SJSA1 (cell line): ENCODE data around the gene PI4K2A. TPM values are rescaled to one million over a fixed set of nuclear protein-coding genes. Genes with fewer than 3 reads are reported as not detected.
"Not testable (repeated sequence)": the region's sequence is repeated elsewhere in the genome, so short reads cannot be mapped to it uniquely, and the experiment has no call there.

Source experiments
- DNase-seq, 2 experiments: peaks; one replicate each; pipeline ENCODE4 v3.0.0-alpha.2; 2015 to 2020; ENCODE audit warnings: low spot score in 2 of 2, low read depth in 1 of 2
- H3K27ac ChIP-seq: fragments of 250-450 bp; sonication (Bioruptor Pico); 2 replicates; pipeline ENCODE4 v1.5.1; 2020; ENCODE audit warnings: mild to moderate bottlenecking, moderate library complexity
- H3K27me3 ChIP-seq: fragments of 250-450 bp; sonication (Bioruptor Pico); replicated peaks from 2 replicates; pipeline ENCODE4 v1.5.1; 2020; ENCODE audit warnings: mild to moderate bottlenecking, moderate library complexity
- H3K36me3 ChIP-seq: fragments of 250-450 bp; sonication (Bioruptor Pico); 2 replicates; pipeline ENCODE4 v1.5.1; 2020; ENCODE audit warnings: mild to moderate bottlenecking
- H3K4me1 ChIP-seq: fragments of 250-450 bp; sonication (Bioruptor Pico); replicated peaks from 2 replicates; pipeline ENCODE4 v1.6.1; 2021; ENCODE audit warnings: mild to moderate bottlenecking
- H3K4me3 ChIP-seq: fragments of 250-450 bp; sonication (Bioruptor Pico); 2 replicates; pipeline ENCODE4 v1.5.1; 2020; ENCODE audit warnings: mild to moderate bottlenecking
- H3K9me3 ChIP-seq: fragments of 250-450 bp; sonication (Bioruptor Pico); replicated peaks from 2 replicates; pipeline ENCODE4 v1.5.1; 2020; ENCODE audit warnings: mild to moderate bottlenecking
- total RNA-seq: library from RNA; depleted of rRNA; stranded (reverse); fragments of >200 nt; shearing (Covaris generic); gene quantifications from 2 replicates; pipeline ENCODE4 v1.2.3, GENCODE V29; 2014

PI4K2A gene
- total RNA-seq, 1 experiment from 2014 or later: 19.6 TPM

- no peaks in the 10 kb centered on the region for H3K27me3 ChIP-seq
- peak in 1 of 2 experiments; percentile 68 for DNase-seq
- no peaks in the 10 kb centered on the region for H3K9me3 ChIP-seq
- no peaks in the 10 kb centered on the region for H3K36me3 ChIP-seq
- peaks cover 45% of the 10 kb centered on the region for H3K4me1 ChIP-seq
- peak overlapping the region; percentile 86 for H3K27ac ChIP-seq
- peak overlapping the region; percentile 54 for H3K4me3 ChIP-seq
Measured at GRCh38 chr10:97687785-97688781, 47.6 kb downstream of the PI4K2A start.

- Histone ChIP-seq H3K27ac (peak overlapping the region; percentile 86), H3K4me3 (no peak overlapping the region), H3K9me3 (no peaks in the 10 kb centered on the region), H3K4me1 (peaks cover 45% of the 10 kb centered on the region), H3K27me3 (no peaks in the 10 kb centered on the region), H3K36me3 (no peaks in the 10 kb centered on the region)
- peak; percentile 72 to 80 for DNase-seq
Measured at GRCh38 chr10:97689559-97690020, 49.1 kb downstream of the PI4K2A start.

- H3K9me3 ChIP-seq: no peaks in the 10 kb centered on the region
- H3K36me3 ChIP-seq: no peaks in the 10 kb centered on the region
- H3K27ac ChIP-seq: peak overlapping the region; percentile 86
- no peak for DNase-seq
- no peak overlapping the region for H3K4me3 ChIP-seq
- peaks cover 44% of the 10 kb centered on the region for H3K4me1 ChIP-seq
- H3K27me3 ChIP-seq: no peaks in the 10 kb centered on the region
Measured at GRCh38 chr10:97690133-97690532, 49.7 kb downstream of the PI4K2A start.

- H3K4me3 ChIP-seq, H3K36me3 ChIP-seq, H3K9me3 ChIP-seq, H3K27ac ChIP-seq, DNase-seq, H3K4me1 ChIP-seq, H3K27me3 ChIP-seq: not testable (repeated sequence)
Measured at GRCh38 chr10:97698072-97698655, 57.7 kb downstream of the PI4K2A start.

GRCh38 chr10:97701438-97702069 is 61.1 kb downstream of the PI4K2A start:
- Histone ChIP-seq H3K4me1 (no peaks in the 10 kb centered on the region), H3K4me3 (no peak overlapping the region), H3K27me3 (no peaks in the 10 kb centered on the region; the same call in 1 of the 2 replicates), H3K9me3 (no peaks in the 10 kb centered on the region), H3K27ac (no peak overlapping the region), H3K36me3 (no peaks in the 10 kb centered on the region)
- peak in 1 of 2 experiments; percentile 65 for DNase-seq

GRCh38 chr10:97703398-97704067 is 63.1 kb downstream of the PI4K2A start:
- no peaks in the 10 kb centered on the region; the same call in 1 of the 2 replicates for H3K27me3 ChIP-seq
- no peaks in the 10 kb centered on the region for H3K36me3 ChIP-seq
- no peaks in the 10 kb centered on the region for H3K9me3 ChIP-seq
- DNase-seq: no peak
- no peak overlapping the region for H3K27ac ChIP-seq
- H3K4me1 ChIP-seq: no peaks in the 10 kb centered on the region
- H3K4me3 ChIP-seq: no peak overlapping the region

GRCh38 chr10:97704341-97704740 is 63.9 kb downstream of the PI4K2A start:
- H3K4me1 ChIP-seq: peaks cover 6% of the 10 kb centered on the region
- H3K27ac ChIP-seq: no peak overlapping the region
- H3K36me3 ChIP-seq: no peaks in the 10 kb centered on the region
- H3K4me3 ChIP-seq: no peak overlapping the region
- H3K9me3 ChIP-seq: no peaks in the 10 kb centered on the region
- H3K27me3 ChIP-seq: no peaks in the 10 kb centered on the region; the same call in 1 of the 2 replicates
- DNase-seq: no peak

GRCh38 chr10:97705006-97705670 is 64.7 kb downstream of the PI4K2A start:
- H3K4me1 ChIP-seq: peaks cover 14% of the 10 kb centered on the region
- no peaks in the 10 kb centered on the region for H3K36me3 ChIP-seq
- no peaks in the 10 kb centered on the region for H3K9me3 ChIP-seq
- no peak overlapping the region for H3K4me3 ChIP-seq
- no peak overlapping the region for H3K27ac ChIP-seq
- no peak for DNase-seq
- H3K27me3 ChIP-seq: no peaks in the 10 kb centered on the region; the same call in 1 of the 2 replicates

- Histone ChIP-seq H3K27ac (no peak overlapping the region), H3K4me3 (no peak overlapping the region), H3K27me3 (no peaks in the 10 kb centered on the region), H3K9me3 (no peaks in the 10 kb centered on the region), H3K36me3 (no peaks in the 10 kb centered on the region), H3K4me1 (peaks cover 14% of the 10 kb centered on the region)
- no peak for DNase-seq
Measured at GRCh38 chr10:97707134-97707861, 66.8 kb downstream of the PI4K2A start.

GRCh38 chr10:97708167-97708566 is 67.7 kb downstream of the PI4K2A start:
- Histone ChIP-seq H3K4me1 (peaks cover 19% of the 10 kb centered on the region), H3K9me3 (no peaks in the 10 kb centered on the region), H3K27me3 (no peaks in the 10 kb centered on the region), H3K4me3 (no peak overlapping the region), H3K27ac (no peak overlapping the region), H3K36me3 (no peaks in the 10 kb centered on the region)
- DNase-seq: no peak

- no peak overlapping the region for H3K4me3 ChIP-seq
- DNase-seq: peak; percentile 65 to 73
- peaks cover 21% of the 10 kb centered on the region for H3K4me1 ChIP-seq
- H3K27me3 ChIP-seq: no peaks in the 10 kb centered on the region
- no peak overlapping the region for H3K27ac ChIP-seq
- no peaks in the 10 kb centered on the region; the same call in 1 of the 2 replicates for H3K9me3 ChIP-seq
- peaks cover 5% of the 10 kb centered on the region; the same call in 1 of the 2 replicates for H3K36me3 ChIP-seq
Measured at GRCh38 chr10:97708976-97709946, 68.8 kb downstream of the PI4K2A start.
